GM23338 (cell line): ENCODE results near the gene DCAF10. TPM values are rescaled to one million over a fixed set of nuclear protein-coding genes. Genes with fewer than 3 reads are reported as not detected.
A peak's percentile ranks its signal among the peaks of the same experiment; 100 is the strongest.

Experiments used
- ATAC-seq: fragments of 200-7000 bp; cut with Tn5 transposase; 3 replicates; pipeline ENCODE4 v1.9.1; 2020
- DNase-seq: peaks from one replicate; pipeline ENCODE4 v3.0.0-alpha.2; 2015; ENCODE audit warnings: low spot score
- H2AFZ ChIP-seq: fragments of 200-600 bp; sonication (generic); 2 replicates; pipeline ENCODE4 v1.8.0; 2016; ENCODE audit warnings: antibody characterized with exemption, mild to moderate bottlenecking, moderate library complexity
- H3F3A ChIP-seq: fragments of 200-600 bp; sonication (generic); replicated peaks from 2 replicates; pipeline ENCODE4 v1.8.0; 2017; ENCODE audit warnings: antibody characterized with exemption, mixed run types, low read depth
- H3K27ac ChIP-seq: fragments of 200-600 bp; sonication (generic); 2 replicates; pipeline ENCODE4 v1.6.1; 2016; ENCODE audit warnings: low read depth
- H3K27me3 ChIP-seq: fragments of 200-600 bp; sonication (generic); 2 replicates; pipeline ENCODE4 v1.8.0; 2016; ENCODE audit warnings: mild to moderate bottlenecking, mixed run types, moderate library complexity; ENCODE audit not compliant: insufficient read depth
- H3K36me3 ChIP-seq: fragments of 200-600 bp; sonication (generic); 2 replicates; pipeline ENCODE4 v1.8.0; 2016; ENCODE audit warnings: mild to moderate bottlenecking; ENCODE audit not compliant: insufficient read depth
- H3K4me1 ChIP-seq: fragments of 200-600 bp; sonication (generic); 2 replicates; pipeline ENCODE4 v1.8.0; 2016; ENCODE audit warnings: mild to moderate bottlenecking, moderate library complexity; ENCODE audit not compliant: insufficient read depth
- H3K4me2 ChIP-seq: fragments of 200-600 bp; sonication (generic); 2 replicates; pipeline ENCODE4 v1.7.1; 2017; ENCODE audit warnings: mixed run types
- H3K4me3 ChIP-seq: fragments of 200-600 bp; sonication (generic); 2 replicates; pipeline ENCODE4 v1.6.1; 2016; ENCODE audit warnings: mixed run types
- H3K79me2 ChIP-seq: fragments of 200-600 bp; sonication (generic); replicated peaks from 2 replicates; pipeline ENCODE4 v1.8.0; 2017; ENCODE audit warnings: mild to moderate bottlenecking; ENCODE audit not compliant: insufficient read depth
- H3K9me2 ChIP-seq: fragments of 200-600 bp; sonication (generic); 2 replicates; pipeline ENCODE4 v1.8.0; 2017; ENCODE audit not compliant: insufficient read depth
- H4K20me1 ChIP-seq: fragments of 200-600 bp; sonication (generic); replicated peaks from 2 replicates; pipeline ENCODE4 v1.8.0; 2017; ENCODE audit warnings: mild to moderate bottlenecking; ENCODE audit not compliant: insufficient read depth
- H3K27ac Mint-ChIP-seq: 2 replicates; pipeline ENCODE4 v1.8.0; 2020; ENCODE audit warnings: inconsistent platforms, mild to moderate bottlenecking, moderate library complexity, mixed read lengths
- H3K27me3 Mint-ChIP-seq: 3 replicates; pipeline ENCODE4 v1.8.0; 2022; ENCODE audit warnings: low read depth, mild to moderate bottlenecking, moderate library complexity, mixed read lengths, inconsistent platforms; ENCODE audit not compliant: insufficient read depth, poor library complexity
- H3K36me3 Mint-ChIP-seq: 3 replicates; pipeline ENCODE4 v1.8.0; 2021; ENCODE audit warnings: low read depth, mild to moderate bottlenecking, inconsistent platforms, moderate library complexity, mixed read lengths
- H3K4me1 Mint-ChIP-seq: 3 replicates; pipeline ENCODE4 v1.8.0; 2020; ENCODE audit warnings: mild to moderate bottlenecking, inconsistent platforms, mixed read lengths
- H3K4me3 Mint-ChIP-seq: 3 replicates; pipeline ENCODE4 v1.8.0; 2021; ENCODE audit warnings: moderate library complexity, mild to moderate bottlenecking, inconsistent platforms, mixed read lengths
- H3K9me3 Mint-ChIP-seq: 3 replicates; pipeline ENCODE4 v1.8.0; 2020; ENCODE audit warnings: moderate library complexity, mild to moderate bottlenecking, inconsistent platforms, mixed read lengths
- CREB1 ChIP-seq: fragments of 250-450 bp; sonication (Bioruptor Pico); IDR thresholded peaks from 2 replicates; pipeline ENCODE4 v1.5.0; 2020; ENCODE audit warnings: low read depth, mild to moderate bottlenecking, moderate library complexity
- CTCF ChIP-seq, 2 experiments: fragments of 200-600 bp in 1 of 2; sonication (generic) in 1 of 2; conservative IDR thresholded peaks; 2 replicates each; pipeline versions ENCODE4 v1.5.1 to v1.6.1; 2016 to 2017; ENCODE audit warnings: antibody characterized with exemption in 2 of 2, low read depth in 2 of 2, mild to moderate bottlenecking in 2 of 2, moderate library complexity in 1 of 2
- EZH2 ChIP-seq: fragments of 200-600 bp; sonication (generic); IDR thresholded peaks from one replicate; pipeline ENCODE4 v1.8.0; 2017; ENCODE audit warnings: antibody characterized with exemption, mild to moderate bottlenecking, low read depth; ENCODE audit not compliant: unreplicated experiment
- EZH2phosphoT487 ChIP-seq: fragments of 200-600 bp; sonication (generic); IDR thresholded peaks from one replicate; pipeline ENCODE4 v1.8.1; 2018; ENCODE audit warnings: antibody characterized with exemption; ENCODE audit not compliant: unreplicated experiment
- JUNB ChIP-seq: IDR thresholded peaks from one replicate; pipeline ENCODE4 v1.6.1; 2016; ENCODE audit warnings: antibody characterized with exemption; ENCODE audit not compliant: unreplicated experiment
- NANOG ChIP-seq: IDR thresholded peaks from 2 replicates; pipeline ENCODE4 v1.6.1; 2016; ENCODE audit warnings: antibody characterized with exemption, borderline replicate concordance
- POLR2AphosphoS5 ChIP-seq: IDR thresholded peaks from 2 replicates; pipeline ENCODE4 v1.6.1; 2016; ENCODE audit warnings: antibody characterized with exemption, low read depth
- REST ChIP-seq: IDR thresholded peaks from one replicate; pipeline ENCODE4 v1.6.1; 2018; ENCODE audit warnings: antibody characterized with exemption; ENCODE audit not compliant: unreplicated experiment
- ZNF331 ChIP-seq: fragments of 250-450 bp; sonication (Bioruptor Pico); IDR thresholded peaks from 2 replicates; pipeline ENCODE4 v1.5.0; 2020; ENCODE audit warnings: low read depth, mild to moderate bottlenecking, moderate library complexity
- long read RNA-seq: library from polyadenylated mRNA; unstranded; transcript quantifications from one replicate; pipeline ENCODE4 v2.0.0, GENCODE V29; 2020; ENCODE audit not compliant: unreplicated experiment
- polyA plus RNA-seq: library from polyadenylated mRNA; unstranded; fragments of >200 nt; fragmentation: Nextera tagmentation; extraction: Ambion mirVana; gene quantifications from 2 replicates; pipeline ENCODE4 v1.2.1, GENCODE V29; 2016
- total RNA-seq: library from RNA; depleted of rRNA; stranded (reverse); fragments of >200 nt; shearing (Covaris generic); gene quantifications from 2 replicates; pipeline ENCODE4 v1.2.3, GENCODE V29; 2014; rRNA removed
- TF ChIP-seq, protein P1 (sequence below): IDR thresholded peaks from 2 replicates; pipeline ENCODE4 v1.6.1; 2016; ENCODE audit warnings: antibody characterized with exemption
- TF ChIP-seq, protein P2 (sequence below): fragments of 250-450 bp; sonication (Bioruptor Pico); IDR thresholded peaks from 2 replicates; pipeline ENCODE4 v1.5.0; 2020; ENCODE audit warnings: mild to moderate bottlenecking, moderate library complexity

The DCAF10 gene, protein sequence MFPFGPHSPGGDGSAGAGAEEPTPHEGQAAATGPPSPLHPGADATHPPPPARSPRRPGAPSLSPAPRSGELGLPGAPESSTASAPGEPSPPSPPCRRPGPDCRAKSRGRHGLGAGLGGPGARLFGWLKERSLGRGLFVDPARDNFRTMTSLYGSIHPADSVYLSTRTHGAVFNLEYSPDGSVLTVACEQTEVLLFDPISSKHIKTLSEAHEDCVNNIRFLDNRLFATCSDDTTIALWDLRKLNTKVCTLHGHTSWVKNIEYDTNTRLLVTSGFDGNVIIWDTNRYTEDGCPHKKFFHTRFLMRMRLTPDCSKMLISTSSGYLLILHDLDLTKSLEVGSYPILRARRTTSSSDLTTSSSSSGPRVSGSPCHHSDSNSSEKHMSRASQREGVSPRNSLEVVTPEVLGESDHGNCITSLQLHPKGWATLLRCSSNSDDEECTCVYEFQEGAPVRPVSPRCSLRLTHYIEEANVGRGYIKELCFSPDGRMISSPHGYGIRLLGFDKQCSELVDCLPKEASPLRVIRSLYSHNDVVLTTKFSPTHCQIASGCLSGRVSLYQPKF
- total RNA-seq (11.5 and 14.3 TPM in 2 replicates), polyA plus RNA-seq (6.2 and 6.6 TPM in 2 replicates)
- long read RNA-seq, partial matches to known transcripts, result 0 of 5 reads
- long read RNA-seq, other reads (novel, unspliced or antisense), result 3 of 5 reads

DNA sequence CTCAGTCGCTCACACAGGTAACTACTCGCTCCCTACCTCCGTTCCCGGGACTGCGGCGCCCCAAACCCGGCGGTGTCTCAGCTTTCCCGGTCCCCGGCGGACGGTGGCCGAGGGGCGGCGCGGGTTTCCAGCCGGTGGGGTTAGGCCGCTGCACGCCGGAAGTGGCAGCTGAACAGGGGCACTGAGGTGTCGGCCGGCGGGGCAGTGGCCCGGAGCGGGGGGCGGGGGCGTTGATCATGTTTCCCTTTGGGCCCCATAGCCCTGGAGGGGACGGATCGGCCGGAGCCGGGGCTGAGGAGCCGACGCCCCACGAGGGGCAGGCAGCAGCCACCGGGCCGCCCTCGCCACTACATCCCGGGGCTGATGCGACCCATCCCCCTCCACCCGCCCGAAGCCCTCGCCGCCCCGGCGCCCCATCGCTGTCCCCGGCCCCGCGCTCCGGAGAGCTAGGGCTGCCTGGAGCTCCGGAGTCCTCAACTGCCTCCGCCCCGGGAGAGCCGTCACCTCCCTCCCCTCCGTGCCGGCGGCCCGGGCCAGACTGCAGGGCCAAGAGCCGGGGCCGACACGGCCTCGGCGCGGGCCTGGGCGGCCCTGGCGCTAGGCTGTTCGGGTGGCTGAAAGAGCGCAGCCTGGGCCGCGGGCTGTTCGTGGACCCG, at the start of gene DCAF10:
DCAF10 (plus strand) TSS at position 167 of the 656 bp plus-strand sequence; CDS start at position 237, 70 bp downstream.
- Histone ChIP-seq H3K4me3 (peak within 1 kb of the TSS; percentile 93), H4K20me1 (peaks cover 10% of the 10 kb centered on the region; the same call in 1 of the 2 replicates), H3K4me1 (peaks cover 25% of the 10 kb centered on the region), H2AFZ (peak within 1 kb of the TSS; percentile 97), H3K27ac (peak within 1 kb of the TSS; percentile 88; the same call in 1 of the 2 replicates), H3K79me2 (peaks cover 35% of the 10 kb centered on the region), H3K36me3 (no peaks in the 10 kb centered on the region), H3K9me2 (no peaks in the 10 kb centered on the region), H3F3A (peaks cover 4% of the 10 kb centered on the region; the same call in 1 of the 2 replicates), H3K27me3 (no peaks in the 10 kb centered on the region), H3K4me2 (peak within 1 kb of the TSS; percentile 100)
- Mint-ChIP-seq H3K27ac (peak within 1 kb of the TSS; percentile 96), H3K4me3 (peak within 1 kb of the TSS; percentile 99), H3K9me3 (no peaks in the 10 kb centered on the region; the same call in 2 of the 3 replicates), H3K4me1 (peaks cover 21% of the 10 kb centered on the region), H3K36me3 (no peaks in the 10 kb centered on the region), H3K27me3 (peaks cover 3% of the 10 kb centered on the region)
- DNase-seq (peak; percentile 93), ATAC-seq (peak; percentile 91)
- no peak for TF ChIP-seq NANOG
- peak; percentile 25 for TF ChIP-seq REST
- no peak for TF ChIP-seq CTCF (conservative IDR thresholded peaks at IDR 0.05; ENCODE audit: low read depth in 2 of 2)
- TF ChIP-seq EZH2phosphoT487, result no peak
- TF ChIP-seq CREB1, result peak; percentile 70
- TF ChIP-seq, protein P1, sequence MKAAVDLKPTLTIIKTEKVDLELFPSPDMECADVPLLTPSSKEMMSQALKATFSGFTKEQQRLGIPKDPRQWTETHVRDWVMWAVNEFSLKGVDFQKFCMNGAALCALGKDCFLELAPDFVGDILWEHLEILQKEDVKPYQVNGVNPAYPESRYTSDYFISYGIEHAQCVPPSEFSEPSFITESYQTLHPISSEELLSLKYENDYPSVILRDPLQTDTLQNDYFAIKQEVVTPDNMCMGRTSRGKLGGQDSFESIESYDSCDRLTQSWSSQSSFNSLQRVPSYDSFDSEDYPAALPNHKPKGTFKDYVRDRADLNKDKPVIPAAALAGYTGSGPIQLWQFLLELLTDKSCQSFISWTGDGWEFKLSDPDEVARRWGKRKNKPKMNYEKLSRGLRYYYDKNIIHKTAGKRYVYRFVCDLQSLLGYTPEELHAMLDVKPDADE, result peak; percentile 79
- no peak for TF ChIP-seq EZH2
- no peak for TF ChIP-seq JUNB
- TF ChIP-seq ZNF331 (CRISPR knock-in tag), result 0 out of 2 replicates have a peak, but pooled peaks have one; percentile 15
- TF ChIP-seq, protein P2, sequence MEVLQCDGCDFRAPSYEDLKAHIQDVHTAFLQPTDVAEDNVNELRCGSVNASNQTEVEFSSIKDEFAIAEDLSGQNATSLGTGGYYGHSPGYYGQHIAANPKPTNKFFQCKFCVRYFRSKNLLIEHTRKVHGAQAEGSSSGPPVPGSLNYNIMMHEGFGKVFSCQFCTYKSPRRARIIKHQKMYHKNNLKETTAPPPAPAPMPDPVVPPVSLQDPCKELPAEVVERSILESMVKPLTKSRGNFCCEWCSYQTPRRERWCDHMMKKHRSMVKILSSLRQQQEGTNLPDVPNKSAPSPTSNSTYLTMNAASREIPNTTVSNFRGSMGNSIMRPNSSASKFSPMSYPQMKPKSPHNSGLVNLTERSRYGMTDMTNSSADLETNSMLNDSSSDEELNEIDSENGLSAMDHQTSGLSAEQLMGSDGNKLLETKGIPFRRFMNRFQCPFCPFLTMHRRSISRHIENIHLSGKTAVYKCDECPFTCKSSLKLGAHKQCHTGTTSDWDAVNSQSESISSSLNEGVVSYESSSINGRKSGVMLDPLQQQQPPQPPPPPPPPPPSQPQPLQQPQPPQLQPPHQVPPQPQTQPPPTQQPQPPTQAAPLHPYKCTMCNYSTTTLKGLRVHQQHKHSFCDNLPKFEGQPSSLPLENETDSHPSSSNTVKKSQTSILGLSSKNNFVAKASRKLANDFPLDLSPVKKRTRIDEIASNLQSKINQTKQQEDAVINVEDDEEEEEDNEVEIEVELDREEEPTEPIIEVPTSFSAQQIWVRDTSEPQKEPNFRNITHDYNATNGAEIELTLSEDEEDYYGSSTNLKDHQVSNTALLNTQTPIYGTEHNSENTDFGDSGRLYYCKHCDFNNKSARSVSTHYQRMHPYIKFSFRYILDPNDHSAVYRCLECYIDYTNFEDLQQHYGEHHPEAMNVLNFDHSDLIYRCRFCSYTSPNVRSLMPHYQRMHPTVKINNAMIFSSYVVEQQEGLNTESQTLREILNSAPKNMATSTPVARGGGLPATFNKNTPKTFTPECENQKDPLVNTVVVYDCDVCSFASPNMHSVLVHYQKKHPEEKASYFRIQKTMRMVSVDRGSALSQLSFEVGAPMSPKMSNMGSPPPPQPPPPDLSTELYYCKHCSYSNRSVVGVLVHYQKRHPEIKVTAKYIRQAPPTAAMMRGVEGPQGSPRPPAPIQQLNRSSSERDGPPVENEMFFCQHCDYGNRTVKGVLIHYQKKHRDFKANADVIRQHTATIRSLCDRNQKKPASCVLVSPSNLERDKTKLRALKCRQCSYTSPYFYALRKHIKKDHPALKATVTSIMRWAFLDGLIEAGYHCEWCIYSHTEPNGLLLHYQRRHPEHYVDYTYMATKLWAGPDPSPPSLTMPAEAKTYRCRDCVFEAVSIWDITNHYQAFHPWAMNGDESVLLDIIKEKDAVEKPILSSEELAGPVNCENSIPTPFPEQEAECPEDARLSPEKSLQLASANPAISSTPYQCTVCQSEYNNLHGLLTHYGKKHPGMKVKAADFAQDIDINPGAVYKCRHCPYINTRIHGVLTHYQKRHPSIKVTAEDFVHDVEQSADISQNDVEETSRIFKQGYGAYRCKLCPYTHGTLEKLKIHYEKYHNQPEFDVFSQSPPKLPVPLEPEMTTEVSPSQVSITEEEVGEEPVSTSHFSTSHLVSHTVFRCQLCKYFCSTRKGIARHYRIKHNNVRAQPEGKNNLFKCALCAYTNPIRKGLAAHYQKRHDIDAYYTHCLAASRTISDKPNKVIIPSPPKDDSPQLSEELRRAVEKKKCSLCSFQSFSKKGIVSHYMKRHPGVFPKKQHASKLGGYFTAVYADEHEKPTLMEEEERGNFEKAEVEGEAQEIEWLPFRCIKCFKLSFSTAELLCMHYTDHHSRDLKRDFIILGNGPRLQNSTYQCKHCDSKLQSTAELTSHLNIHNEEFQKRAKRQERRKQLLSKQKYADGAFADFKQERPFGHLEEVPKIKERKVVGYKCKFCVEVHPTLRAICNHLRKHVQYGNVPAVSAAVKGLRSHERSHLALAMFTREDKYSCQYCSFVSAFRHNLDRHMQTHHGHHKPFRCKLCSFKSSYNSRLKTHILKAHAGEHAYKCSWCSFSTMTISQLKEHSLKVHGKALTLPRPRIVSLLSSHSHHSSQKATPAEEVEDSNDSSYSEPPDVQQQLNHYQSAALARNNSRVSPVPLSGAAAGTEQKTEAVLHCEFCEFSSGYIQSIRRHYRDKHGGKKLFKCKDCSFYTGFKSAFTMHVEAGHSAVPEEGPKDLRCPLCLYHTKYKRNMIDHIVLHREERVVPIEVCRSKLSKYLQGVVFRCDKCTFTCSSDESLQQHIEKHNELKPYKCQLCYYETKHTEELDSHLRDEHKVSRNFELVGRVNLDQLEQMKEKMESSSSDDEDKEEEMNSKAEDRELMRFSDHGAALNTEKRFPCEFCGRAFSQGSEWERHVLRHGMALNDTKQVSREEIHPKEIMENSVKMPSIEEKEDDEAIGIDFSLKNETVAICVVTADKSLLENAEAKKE (CRISPR knock-in tag), result no peak
- TF ChIP-seq POLR2AphosphoS5, result peak; percentile 88
